Activated CD4-positive, alpha-beta T cell treated with anti-CD3 and anti-CD28 coated beads, Interleukin-2, amount 50 U/mL, for 4 hours (primary cell): ENCODE results near the gene ZDHHC8.

Source experiments
- DNase-seq, 2 experiments: peaks; one replicate each; pipeline ENCODE4 v3.0.0-alpha.2; 2020

The ZDHHC8 gene

DNA sequence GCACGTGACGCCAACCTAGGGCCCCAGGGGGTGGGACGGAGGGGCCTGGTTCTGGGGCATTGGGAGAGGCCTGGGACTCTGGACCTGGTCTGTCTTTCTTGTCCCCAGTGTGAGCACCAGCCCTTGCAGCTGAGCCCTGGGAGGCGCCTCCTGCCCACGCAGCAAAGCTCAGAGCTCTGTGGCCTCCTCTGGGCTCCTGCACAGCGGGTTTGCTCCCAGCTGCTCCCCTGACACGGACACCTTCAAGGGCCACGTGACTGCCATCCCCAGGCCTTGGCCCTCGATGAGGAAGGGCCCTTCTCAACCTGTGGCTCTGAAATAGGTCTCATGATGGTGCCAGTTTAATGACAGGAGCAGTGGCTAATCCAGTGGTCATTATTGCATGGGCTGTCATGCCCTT lies 50.8 kb downstream of the ZDHHC8 start:
- no peak for DNase-seq

DNA sequence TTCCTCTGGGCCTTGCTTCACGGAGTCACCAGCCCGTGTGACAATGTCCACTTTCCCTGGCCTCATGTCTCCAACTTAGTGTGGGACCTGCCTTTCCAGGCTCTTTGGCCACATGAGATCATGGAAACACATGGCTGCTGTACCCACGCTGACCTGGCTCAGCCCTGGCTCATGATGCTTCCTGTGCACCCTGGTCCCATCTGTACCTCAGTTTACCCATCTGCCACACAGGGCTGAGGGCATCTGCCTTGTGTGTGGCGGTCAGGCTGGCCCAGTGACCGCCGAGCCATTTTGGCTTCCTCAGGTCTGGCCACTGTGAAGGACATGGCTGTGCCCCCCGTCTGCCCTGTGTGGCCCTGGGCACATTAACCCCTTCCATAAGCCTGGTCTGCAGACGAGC lies 51.5 kb downstream of the ZDHHC8 start:
- DNase-seq, result no peak

DNA sequence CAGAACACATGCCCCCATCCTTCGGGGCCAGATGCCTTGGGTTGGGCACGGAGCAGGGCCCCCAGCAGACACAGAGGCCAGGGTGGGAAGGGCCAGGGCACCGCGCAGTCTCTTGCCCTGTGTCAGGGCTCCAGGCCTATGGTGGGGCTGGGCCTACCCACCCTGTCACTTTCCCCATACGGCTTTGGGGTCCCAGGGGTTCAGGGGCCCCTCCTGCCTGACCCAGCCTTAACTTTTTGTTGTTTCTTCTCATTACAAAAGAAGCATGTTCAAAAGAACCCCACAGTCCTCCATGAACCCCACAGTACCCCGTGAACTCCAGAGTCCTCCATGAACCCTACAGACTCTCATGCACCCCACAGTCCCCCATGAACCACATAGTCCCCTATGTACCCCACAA lies 52.2 kb downstream of the ZDHHC8 start:
- DNase-seq, result no peak

DNA sequence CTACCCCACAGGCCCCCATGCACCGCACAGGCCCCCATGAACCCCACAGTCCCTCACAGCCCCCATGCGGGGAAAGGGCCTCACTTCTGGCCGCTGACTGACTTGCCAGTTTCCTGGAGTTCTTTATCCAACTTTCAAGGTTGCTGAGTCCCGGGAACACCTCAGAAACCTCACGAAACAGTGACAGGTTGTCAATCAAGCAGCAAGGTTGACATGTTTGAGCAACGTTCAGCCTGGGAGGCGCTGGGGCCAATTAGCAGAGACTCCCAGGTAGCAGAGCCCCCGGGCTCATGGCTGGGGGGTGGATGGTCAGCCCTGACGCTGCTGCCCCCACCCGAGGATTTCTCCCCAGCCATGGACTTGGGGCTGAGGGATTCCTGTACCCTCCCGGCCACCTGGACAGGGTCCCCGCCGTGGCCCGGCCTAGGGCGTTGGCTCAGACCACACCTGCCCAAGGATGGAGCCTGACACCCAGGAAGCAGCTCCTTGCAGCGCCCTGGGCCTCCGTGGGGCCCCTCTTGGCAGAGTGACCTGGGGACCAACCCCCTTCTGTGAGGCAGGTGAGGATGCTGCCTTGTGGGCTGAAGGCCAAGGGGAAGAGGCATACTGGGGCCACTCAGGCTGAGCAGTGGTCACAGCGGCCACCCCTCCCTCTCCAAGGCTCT lies 53.0 kb downstream of the ZDHHC8 start:
- DNase-seq, result no peak

DNA sequence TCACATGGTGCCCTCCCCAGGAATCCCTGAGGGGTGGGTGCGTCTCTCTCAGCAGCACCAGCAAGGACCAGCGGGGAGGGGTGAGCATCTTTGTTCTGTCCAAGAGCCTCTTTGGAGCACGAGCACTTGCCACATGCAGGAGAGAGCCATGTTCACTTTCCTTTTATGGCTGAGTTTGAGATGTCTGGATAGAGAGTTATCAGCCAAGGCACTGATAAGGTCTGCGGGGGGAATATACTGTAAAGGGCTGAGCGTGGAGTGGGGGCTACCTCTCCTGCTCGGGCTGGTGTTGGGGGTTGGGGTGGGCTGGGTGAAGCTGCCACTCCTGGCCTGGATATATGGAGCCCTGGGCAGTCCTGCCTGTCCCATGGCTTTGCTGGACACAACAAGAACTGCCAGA lies 54.1 kb downstream of the ZDHHC8 start:
- no peak for DNase-seq

DNA sequence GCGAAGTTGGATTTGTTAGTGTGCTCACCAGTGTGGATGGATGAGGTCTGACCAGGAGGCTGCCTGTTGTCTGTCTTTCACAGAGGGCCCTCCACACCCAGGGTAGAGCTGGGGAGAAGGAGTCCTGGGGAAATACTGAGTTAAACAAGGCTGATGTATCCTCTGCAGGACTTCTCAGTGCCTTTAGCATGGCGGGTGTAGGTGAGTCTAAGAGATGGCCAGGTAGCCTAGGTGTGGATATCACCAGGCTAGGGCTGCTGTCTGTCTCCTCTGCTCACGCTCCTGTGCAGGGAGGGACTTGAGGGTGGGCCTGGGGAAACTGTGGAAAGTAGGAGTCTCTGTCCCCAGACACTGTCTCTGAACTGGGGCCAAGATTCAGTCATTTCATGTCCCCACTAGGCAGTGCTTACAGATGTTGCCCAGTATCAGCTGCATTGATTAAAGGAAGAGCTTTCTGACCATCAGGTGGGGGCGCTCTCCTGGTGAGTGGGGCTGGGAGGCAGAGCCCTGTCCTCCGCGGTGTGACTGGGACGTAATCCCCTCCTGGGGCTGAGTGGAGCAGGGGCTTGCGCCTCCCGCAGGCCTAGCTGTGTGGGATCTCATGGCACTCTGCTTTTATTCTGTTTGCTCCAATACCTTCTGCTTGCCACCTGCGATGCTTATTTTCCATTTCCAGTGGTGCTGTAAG lies 54.7 kb downstream of the ZDHHC8 start:
- DNase-seq, result no peak

DNA sequence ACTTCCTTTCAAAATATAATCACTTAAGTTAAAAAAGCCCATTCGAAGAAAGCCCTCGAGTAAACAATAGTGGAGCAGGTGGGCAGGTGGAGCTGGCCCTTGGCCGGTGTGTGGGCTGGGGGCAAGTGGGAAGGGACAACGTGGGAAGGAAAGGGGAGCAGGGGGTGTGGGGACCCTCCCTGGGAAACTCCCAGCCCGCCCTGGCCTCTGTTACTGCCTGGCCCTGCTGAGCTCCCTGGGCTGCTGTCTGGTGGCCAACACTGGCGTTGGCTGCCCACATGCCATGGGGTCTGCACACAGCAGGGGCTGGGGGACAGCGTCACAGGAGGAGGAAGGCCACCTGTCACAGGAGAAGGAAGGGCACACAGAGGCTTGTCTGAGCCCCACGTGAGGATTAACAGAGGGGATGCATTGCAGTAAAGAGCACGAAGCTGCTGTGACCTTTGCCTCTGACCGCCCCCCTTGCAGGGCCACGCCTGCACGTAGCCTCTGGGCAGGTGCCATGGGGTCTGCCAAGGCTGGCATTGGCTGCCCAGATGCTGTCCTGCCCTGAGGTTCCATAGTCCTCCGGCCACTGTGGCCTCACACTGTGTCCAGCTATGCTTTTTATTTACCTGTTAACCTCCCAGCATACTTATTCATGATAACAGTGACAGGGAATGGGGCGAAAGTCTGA lies 55.4 kb downstream of the ZDHHC8 start:
- no peak for DNase-seq

DNA sequence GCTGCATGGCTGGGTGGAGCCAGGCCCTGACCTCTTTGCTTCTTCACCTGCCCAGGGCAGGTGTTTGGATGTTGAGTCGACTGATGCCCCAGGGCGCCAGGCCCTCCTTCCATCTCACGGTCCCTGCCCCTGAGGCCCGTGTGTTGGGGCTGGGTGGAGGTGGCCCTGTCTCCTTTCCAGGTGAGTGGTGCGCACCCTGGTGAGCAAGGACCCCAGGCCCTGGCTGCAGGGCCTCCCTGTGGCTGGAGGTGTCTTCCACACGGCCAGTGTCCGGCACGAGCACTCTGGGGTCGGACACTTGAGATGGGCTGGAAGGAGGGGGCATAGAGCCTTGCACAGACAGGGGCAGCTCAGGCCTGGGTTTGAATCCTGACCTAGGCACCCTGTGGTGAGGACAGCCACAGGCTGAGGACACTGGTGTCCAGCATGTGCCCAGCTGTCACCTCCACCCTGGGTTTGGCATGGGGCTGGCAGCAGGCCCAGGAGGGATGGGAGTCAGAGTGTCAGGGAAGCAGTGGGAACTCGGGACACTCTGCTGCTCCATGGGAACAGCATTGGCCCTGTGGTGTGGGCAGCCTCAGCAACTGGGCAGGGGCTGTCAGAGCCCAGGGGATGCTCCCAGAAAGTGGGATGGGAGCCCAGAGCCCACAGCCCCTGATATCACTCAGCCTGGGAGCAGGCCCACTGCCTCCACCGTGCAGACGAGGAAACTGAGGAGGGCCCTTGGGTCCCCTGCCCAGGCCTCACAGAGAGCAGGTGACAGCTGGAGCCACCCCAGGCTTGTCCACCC lies 56.4 kb downstream of the ZDHHC8 start:
- no peak for DNase-seq

DNA sequence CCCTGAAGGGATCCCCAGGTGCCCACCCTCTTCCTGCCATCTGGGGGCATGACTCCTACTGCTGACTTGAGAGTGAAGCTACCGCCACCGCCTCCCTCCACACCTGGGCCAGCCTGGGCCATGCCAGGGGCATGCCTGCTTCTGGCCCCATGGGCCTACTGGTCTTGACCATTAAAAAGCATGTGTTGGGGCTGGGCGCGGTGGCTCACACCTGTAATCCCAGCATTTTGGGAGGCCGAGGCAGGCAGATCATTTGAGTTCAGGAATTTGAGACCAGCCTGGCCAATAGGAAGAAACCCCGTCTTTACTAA lies 56.9 kb downstream of the ZDHHC8 start:
- no peak for DNase-seq

DNA sequence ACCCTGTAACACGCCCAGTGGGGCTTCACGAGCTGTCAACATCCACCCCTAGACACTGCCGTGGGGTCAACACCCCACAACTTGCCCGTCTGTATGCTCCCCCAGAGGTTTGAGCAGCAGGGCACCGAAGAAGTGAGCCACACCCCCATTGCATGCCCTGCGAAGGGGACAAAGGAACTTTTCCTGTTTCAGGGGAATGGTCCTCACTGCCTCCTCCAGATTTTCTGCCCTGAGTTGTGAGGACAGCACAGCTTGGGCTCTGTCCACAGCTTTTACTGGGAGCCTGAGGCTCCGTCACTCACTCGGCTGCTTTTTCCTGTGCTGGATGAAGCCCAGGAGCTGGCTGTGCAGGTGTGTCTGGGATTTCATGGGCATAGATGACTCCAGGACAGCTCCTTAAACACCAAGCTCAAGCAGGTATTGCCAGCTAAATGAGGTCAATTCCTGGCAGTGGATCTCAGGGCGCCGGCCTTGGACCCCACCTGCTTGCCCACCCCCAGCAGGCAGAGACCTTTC lies 59.5 kb downstream of the ZDHHC8 start:
- no peak for DNase-seq

DNA sequence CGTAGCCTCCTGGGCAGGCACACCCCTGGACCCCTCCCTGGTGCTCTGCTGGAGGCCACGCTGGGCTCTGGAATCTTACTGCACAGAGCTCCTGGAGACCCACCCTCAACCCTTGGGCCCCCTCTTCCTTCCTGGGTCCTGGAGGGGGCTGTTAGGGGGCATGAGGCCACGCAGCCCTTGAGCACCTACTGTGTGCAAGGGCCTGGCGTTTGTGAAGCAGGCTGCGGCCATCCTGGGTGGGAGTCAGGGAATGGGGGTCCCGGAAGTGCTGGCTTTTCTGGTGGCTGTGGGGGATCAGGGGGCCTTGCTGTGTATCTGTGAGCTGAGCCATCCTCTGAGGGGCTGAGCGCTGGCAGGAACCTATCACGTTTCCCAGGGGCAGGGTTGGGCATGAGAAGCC lies 60.2 kb downstream of the ZDHHC8 start:
- no peak for DNase-seq

DNA sequence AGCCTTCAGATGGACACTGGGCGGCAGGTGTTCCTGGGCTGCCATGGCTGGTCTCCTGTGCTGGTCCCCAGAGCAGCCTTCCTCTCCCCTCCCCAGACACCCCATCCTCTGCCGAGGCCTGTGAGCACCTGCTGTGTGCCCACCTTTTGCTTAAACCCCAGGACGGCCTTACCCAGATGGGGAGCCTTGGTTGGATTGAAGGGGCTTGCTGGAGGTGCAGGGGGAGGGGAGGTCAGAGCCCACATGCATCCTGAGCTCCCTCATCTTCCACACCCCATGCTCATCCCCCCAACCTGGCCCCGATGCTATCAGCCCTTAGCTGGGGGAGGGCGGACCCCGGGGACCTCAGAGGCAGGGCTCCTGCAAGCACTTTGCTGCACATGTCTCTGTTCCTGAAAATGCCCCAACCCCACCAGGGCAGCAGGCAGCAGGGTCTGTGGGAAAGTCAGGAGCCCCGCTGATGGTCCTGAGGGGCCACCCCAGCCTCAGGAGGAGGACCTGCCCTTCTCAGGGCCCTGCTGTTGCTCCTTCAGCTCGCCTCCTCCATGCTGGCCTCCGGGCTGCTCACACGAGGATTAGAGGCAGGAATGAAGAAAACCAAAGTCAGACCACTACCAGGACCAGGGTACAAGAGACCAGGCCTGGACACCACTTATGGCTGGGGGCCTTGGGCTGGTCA lies 60.8 kb downstream of the ZDHHC8 start:
- no peak for DNase-seq

DNA sequence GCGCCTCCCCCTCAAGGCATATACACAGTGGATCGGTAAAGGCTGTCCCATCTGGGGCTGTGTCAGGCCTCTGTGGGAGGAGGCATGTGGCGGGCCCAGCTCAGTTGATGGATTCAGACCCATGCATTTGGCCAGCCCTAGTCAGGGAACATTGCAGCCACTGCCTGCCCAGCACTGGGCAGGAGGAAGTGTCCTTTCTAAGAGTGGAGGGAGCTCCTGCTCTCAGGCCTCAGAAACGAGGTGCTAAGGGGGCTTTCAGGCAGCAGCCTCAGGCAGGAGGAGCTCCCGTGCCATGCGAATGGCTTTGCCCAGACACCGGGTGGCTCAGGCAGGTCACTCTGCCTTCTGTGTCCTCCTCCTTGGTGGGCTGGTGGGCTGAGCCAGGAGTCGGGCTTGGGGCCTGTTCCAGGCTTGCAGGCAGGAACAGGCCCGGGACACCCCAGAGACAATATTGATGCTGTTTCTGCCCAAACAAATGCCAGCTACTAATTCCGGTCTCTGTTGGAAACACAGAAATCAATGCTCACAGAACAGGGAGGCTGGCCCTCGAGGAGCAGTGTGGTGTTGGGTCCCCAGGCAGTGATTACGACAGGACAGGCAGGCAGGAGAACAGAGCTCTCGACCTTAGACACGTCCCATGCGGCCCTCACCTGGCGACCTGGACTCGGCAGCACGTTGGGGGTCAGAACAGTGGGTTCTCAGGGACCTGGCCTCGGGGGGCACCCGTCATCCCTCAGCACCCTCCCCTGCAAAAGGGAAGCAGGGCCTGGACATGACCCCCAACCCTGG lies 61.6 kb downstream of the ZDHHC8 start:
- DNase-seq, result no peak

DNA sequence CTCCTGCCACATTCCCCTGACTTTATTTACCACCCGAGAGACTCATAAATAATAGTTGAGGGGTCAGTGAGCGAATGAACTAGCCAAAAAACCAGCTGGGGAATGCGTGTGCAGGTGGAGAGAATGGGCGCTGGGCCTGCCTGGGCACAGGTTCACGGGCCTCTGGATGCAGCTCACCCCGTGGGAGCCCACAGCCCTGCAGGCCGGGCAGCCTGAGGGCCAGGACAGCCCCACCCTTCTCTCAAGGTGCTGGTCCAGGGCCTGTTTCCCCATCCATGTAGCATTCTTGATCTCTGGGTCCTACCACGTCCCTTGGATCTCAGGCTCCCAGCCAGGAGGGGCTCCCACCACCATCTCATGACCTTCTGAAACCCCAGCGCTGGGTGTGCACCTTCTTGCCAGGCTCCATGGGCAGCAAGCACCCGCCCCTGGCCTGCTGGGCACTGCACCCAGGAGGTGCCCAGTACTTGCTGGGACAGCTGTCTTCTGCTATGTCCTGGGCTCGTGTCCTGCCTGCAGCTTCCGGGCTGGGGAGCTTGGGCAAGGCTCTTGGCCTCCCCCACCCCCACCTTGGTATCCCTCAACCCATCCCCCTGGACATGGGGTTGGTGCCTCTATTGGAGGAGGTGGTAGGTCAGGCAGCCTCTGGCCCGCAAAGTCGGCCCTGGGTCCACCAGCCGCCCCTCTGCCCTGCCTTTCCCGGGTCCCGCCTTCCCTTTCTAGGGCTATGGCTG lies 62.3 kb downstream of the ZDHHC8 start:
- DNase-seq, result no peak

DNA sequence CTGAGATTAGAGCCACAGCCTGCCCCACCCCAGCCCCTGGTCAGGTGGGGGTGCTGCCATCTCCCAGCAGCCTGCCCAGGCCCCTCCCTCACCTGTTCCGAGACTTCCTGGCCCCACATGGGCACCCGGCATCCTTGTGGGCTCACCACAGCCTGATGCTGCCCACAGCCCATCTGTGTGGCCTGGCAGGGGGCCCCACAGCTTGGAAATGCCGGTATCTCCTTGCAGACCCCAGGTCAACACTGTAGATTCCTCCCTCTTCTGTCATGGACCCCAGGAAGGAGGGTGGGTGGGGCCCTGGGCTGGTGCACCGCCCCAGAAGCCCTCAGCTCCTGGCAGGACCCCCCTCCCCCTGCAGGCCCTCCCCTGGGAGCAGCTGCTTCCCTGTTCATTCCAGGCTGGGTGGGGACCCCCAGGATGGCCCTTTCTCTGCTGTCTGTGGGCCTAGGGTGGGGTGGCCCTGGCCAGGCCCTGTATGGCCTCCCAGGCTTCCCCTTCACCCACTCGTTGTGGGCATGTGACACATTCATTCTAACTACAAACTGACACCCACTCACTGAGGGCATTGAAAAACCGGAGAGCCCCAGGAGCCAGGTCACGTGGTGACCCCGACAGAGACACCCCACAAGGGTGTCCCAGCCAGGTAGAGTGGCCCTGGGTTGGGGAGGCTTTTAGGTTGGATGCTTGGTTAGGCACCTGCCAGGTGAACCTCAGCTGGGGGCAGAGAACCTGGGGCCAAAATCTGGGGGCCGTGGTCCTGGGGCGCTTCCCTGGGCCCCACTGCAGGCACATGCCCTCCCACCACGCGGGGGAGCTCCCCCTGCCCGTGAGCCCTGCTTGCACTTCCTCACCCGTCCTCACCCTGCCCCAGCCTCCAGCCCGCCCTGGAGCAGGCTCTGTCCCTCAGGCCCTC lies 63.3 kb downstream of the ZDHHC8 start:
- no peak for DNase-seq

DNA sequence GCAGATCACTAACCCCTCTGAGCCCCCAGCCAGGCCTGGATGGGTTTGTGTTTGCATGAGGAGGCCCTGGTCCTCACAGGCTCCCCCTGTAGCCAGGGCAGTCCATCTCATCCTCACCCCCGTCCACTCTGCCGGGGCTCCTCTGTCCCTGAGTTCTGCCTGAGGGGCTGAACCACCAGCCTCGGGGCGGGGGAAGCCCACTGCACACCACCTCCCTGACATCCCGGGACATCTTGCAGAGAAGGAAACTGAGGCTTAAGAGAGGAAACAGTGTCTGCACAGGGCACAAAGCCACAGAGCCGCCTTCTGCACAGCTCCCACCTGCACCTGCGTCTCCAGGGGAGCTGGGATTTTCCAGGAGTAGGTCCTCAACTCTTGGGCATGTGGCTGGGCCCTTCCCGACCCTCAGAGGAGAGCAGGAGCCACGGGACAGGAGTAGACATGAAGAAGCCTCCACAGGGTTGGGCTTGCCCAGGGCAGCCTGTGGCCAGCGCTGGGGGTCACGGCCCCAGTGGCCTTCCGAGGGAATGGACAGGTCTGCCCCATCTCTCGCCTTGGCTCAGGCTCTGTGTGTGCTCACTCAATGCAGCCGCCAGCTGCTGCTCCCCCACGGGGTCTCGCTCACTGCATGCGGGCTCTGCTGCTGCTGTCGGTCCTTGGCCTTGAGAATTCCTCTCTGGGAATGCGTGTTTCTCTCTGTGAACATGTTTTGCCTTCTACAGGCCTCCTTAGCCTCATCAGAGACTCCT lies 64.7 kb downstream of the ZDHHC8 start:
- no peak for DNase-seq
